Activated gamma-delta T cell treated with anti-CD3 and anti-CD28 coated beads, Interleukin-2, amount 50 U/mL, for 16 hours (primary cell): ENCODE measurements around the gene BRD4.

Experiments used
- DNase-seq: peaks from one replicate; pipeline ENCODE4 v3.0.0-alpha.2; 2020; ENCODE audit warnings: low read depth

The BRD4 gene

GRCh38 chr19:15194938-15195337 lies 137.4 kb downstream of the BRD4 start:
- DNase-seq, result no peak

DNA sequence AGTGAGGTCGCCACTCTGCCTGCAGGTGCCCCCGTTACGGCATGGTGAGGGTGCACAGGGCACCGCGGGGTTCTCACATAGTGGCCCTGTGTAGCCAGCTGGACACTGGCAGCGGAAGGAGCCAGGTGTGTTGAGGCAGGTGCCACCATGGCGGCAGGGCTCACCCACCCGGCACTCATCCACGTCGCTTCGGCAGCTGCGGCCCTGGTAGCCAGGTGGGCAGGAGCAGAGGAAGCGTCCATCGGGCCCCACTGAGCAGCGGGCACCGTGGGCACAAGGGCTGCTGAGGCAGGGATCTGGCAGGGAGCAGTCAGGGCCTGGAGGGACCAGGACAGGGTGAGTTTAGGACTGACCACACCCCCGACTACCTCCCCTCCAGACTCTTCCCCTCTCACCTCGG lies 140.4 kb downstream of the BRD4 start:
- no peak for DNase-seq

DNA sequence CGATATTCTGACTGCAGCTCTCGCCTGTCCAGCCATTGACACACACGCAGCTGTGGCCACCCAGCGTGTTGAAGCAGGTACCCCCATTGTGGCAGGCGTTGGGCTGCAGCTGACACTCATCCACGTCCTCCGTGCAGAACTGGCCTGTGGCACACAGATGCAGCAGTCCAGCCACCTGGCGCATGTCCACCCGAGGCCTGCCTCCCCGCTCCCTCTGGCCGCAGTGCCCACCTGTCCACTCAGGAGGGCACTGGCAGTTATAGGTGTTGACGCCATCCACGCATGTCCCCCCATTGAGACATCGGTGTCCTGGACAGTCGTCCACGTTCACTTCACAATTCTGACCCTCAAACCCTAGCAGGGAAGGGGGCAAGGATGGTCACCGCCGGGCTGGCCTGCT lies 140.8 kb downstream of the BRD4 start:
- no peak for DNase-seq

- no peak for DNase-seq
Observed at GRCh38 chr19:15188851-15189250, 143.5 kb downstream of the BRD4 start.

DNA sequence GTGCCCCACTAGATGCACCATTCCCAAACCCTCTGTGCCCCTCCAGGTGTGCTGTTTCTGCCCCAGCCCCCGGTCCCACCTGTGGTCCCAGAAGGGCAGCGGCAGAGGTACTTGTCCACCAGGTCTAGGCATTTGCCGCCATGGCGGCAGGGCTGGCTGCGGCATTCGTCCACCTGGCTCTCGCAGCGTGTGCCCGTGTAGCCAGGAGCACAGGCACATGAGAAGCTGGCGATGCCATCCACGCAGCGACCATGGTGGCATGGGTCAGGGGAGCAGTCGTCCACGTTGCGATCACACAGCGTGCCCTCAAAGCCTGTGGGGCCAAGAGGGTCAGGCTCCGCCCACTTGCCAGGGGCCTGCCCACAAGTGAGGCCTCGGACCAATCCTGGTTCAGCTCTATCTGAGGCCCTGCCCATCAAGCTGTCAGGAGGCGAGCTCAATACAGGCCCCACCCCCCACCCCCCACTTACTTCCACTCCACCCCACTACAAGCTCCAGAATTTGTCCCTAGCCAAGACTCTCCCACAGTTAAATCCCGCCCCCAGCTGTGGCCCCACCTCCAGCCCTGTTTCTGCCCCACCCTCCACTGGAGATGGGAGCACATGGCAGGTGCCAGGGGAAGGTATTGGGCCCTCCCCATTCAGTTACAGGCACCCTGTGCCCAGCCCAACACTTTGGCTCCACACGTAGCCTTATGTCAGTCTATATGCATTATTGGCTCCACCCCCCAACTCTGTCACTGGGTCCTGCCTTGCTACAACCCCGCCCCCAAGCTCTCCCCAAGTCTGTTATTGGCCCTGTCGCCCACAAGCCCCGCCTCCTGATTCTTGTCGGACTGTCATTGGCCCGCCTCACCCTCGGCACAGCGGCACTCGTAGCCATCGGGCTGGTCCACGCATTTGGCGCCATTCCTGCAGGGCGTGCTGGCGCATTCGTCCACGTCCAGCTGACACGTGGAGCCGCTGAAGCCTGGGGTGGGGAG lies 145.0 kb downstream of the BRD4 start:
- DNase-seq, result no peak
